Measurements from ENCODE around the gene HPS6. TPM values are rescaled to one million over a fixed set of nuclear protein-coding genes. Genes with fewer than 3 reads are reported as not detected.
"Not testable (repeated sequence)": the region's sequence is repeated elsewhere in the genome, so short reads cannot be mapped to it uniquely, and the experiment has no call there.

HPS6 gene
- total RNA-seq, 1 donor, result 31.5 TPM

- DNase-seq (ENCODE audit: insufficient read length, low spot score, missing footprints), result no peak
- no peak overlapping the region for H2AFZ ChIP-seq (ENCODE audit: low read length)
- H3K4me1 ChIP-seq (ENCODE audit: insufficient read depth, low read length), result no peaks in the 10 kb centered on the region
- TF ChIP-seq, protein P1, sequence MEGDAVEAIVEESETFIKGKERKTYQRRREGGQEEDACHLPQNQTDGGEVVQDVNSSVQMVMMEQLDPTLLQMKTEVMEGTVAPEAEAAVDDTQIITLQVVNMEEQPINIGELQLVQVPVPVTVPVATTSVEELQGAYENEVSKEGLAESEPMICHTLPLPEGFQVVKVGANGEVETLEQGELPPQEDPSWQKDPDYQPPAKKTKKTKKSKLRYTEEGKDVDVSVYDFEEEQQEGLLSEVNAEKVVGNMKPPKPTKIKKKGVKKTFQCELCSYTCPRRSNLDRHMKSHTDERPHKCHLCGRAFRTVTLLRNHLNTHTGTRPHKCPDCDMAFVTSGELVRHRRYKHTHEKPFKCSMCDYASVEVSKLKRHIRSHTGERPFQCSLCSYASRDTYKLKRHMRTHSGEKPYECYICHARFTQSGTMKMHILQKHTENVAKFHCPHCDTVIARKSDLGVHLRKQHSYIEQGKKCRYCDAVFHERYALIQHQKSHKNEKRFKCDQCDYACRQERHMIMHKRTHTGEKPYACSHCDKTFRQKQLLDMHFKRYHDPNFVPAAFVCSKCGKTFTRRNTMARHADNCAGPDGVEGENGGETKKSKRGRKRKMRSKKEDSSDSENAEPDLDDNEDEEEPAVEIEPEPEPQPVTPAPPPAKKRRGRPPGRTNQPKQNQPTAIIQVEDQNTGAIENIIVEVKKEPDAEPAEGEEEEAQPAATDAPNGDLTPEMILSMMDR (IDR thresholded peaks at IDR 0.05; ENCODE audit: extremely low read depth, low read depth, low read length), result no peak
- no peak overlapping the region for H3K27ac ChIP-seq (ENCODE audit: low read depth, low read length)
- no peak overlapping the region for H3K4me3 ChIP-seq (ENCODE audit: insufficient read depth, low read length)
- H3K4me2 ChIP-seq (ENCODE audit: insufficient read depth, low read length), result no peak overlapping the region
- no peaks in the 10 kb centered on the region for H3K9me3 ChIP-seq (ENCODE audit: low read depth, low read length)
- peaks cover 25% of the 10 kb centered on the region for H4K20me1 ChIP-seq (ENCODE audit: insufficient read depth, low read length)
- H3K36me3 ChIP-seq (ENCODE audit: insufficient read depth, low read length), result peaks cover 5% of the 10 kb centered on the region
- peaks cover 23% of the 10 kb centered on the region for H3K79me2 ChIP-seq (ENCODE audit: insufficient read depth, low read length)
- no peaks in the 10 kb centered on the region for H3K27me3 ChIP-seq (ENCODE audit: insufficient read depth, low read length)
Observed at GRCh38 chr10:102038410-102038809, 26.7 kb upstream of the HPS6 start.

- Histone ChIP-seq H3K79me2 (ENCODE audit: insufficient read depth, low read length) (peaks cover 38% of the 10 kb centered on the region), H4K20me1 (ENCODE audit: insufficient read depth, low read length) (peaks cover 42% of the 10 kb centered on the region)
Observed at GRCh38 chr10:102040305-102041050, 24.7 kb upstream of the HPS6 start.

DNA sequence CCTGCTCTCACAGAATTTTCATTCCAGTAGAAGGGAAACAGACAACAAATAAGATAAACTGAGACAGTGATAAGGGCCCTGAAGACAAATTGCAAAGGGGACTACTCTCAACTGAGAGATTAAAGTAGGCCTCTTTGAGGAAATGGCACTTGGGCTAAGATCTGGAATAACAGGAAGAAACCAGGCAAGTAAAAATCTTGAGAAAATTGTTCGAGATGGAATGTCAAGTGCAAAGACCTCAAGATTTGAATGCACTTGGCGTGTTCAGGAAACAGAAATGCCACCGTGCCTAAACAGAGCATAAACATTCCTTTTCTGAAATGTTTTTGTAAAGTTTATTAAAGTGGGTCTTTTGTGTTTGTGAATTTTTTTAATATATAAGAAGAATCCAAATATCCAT is 19.9 kb upstream of the HPS6 start:
- Histone ChIP-seq H4K20me1 (ENCODE audit: insufficient read depth, low read length) (peaks cover 58% of the 10 kb centered on the region), H3K27ac (ENCODE audit: low read depth, low read length) (no peak overlapping the region), H3K4me2 (ENCODE audit: insufficient read depth, low read length) (no peak overlapping the region), H3K4me1 (ENCODE audit: insufficient read depth, low read length) (no peaks in the 10 kb centered on the region), H3K4me3 (ENCODE audit: insufficient read depth, low read length) (no peak overlapping the region), H3K36me3 (ENCODE audit: insufficient read depth, low read length) (no peaks in the 10 kb centered on the region), H3K9me3 (ENCODE audit: low read depth, low read length) (no peaks in the 10 kb centered on the region), H3K27me3 (ENCODE audit: insufficient read depth, low read length) (no peaks in the 10 kb centered on the region), H2AFZ (ENCODE audit: low read length) (no peak overlapping the region), H3K79me2 (ENCODE audit: insufficient read depth, low read length) (peaks cover 70% of the 10 kb centered on the region)
- TF ChIP-seq, protein P1 (IDR thresholded peaks at IDR 0.05; ENCODE audit: extremely low read depth, low read depth, low read length), result no peak
- no peak for DNase-seq (ENCODE audit: insufficient read length, low spot score, missing footprints)

More at GRCh38 chr10:102040305-102041050, 24.7 kb upstream of the HPS6 start:
- H3K4me3 ChIP-seq (ENCODE audit: insufficient read depth, low read length), result no peak overlapping the region
- no peak overlapping the region for H3K27ac ChIP-seq (ENCODE audit: low read depth, low read length)
- DNase-seq (ENCODE audit: insufficient read length, low spot score, missing footprints), result peak; percentile 78
- H3K4me2 ChIP-seq (ENCODE audit: insufficient read depth, low read length), result no peak overlapping the region
- no peaks in the 10 kb centered on the region for H3K9me3 ChIP-seq (ENCODE audit: low read depth, low read length)
- H3K36me3 ChIP-seq (ENCODE audit: insufficient read depth, low read length), result peaks cover 5% of the 10 kb centered on the region
- TF ChIP-seq, protein P1 (IDR thresholded peaks at IDR 0.05; ENCODE audit: extremely low read depth, low read depth, low read length), result no peak
- no peaks in the 10 kb centered on the region for H3K4me1 ChIP-seq (ENCODE audit: insufficient read depth, low read length)
- H2AFZ ChIP-seq (ENCODE audit: low read length), result no peak overlapping the region
- no peaks in the 10 kb centered on the region for H3K27me3 ChIP-seq (ENCODE audit: insufficient read depth, low read length)

DNA sequence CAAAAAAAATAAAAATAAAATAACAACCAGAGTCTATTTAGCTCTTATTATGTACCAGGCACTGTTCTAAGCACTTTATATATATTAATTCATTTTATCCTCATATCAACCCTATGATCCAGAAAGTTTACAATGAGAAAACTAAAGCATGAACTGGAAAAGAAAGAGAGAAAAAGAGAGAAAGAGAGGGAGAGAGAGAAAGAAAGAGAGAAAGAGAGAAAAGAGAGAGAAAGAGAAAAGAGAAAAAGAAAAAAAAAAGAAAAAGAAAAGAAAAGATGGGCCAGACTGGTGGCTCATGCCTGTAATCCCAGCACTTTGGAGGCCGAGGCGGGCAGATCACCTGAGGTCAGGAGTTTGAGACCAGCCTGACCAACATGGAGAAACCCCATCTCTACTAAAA is 19.1 kb upstream of the HPS6 start:
- H3K79me2 ChIP-seq (ENCODE audit: insufficient read depth, low read length), result peaks cover 71% of the 10 kb centered on the region
- no peak overlapping the region for H2AFZ ChIP-seq (ENCODE audit: low read length)
- no peaks in the 10 kb centered on the region for H3K27me3 ChIP-seq (ENCODE audit: insufficient read depth, low read length)
- H4K20me1 ChIP-seq (ENCODE audit: insufficient read depth, low read length), result peaks cover 54% of the 10 kb centered on the region
- H3K4me2 ChIP-seq (ENCODE audit: insufficient read depth, low read length), result no peak overlapping the region
- H3K4me1 ChIP-seq (ENCODE audit: insufficient read depth, low read length), result no peaks in the 10 kb centered on the region
- H3K9me3 ChIP-seq (ENCODE audit: low read depth, low read length), result no peaks in the 10 kb centered on the region
- H3K27ac ChIP-seq (ENCODE audit: low read depth, low read length), result no peak overlapping the region
- no peak for DNase-seq (ENCODE audit: insufficient read length, low spot score, missing footprints)
- TF ChIP-seq, protein P1 (IDR thresholded peaks at IDR 0.05; ENCODE audit: extremely low read depth, low read depth, low read length), result no peak
- H3K4me3 ChIP-seq (ENCODE audit: insufficient read depth, low read length), result no peak overlapping the region
- no peaks in the 10 kb centered on the region for H3K36me3 ChIP-seq (ENCODE audit: insufficient read depth, low read length)

GRCh38 chr10:102054881-102055646 is 10.1 kb upstream of the HPS6 start:
- peaks cover 46% of the 10 kb centered on the region for H3K79me2 ChIP-seq (ENCODE audit: insufficient read depth, low read length)
- not testable (repeated sequence) for H3K36me3 ChIP-seq (ENCODE audit: insufficient read depth, low read length); H4K20me1 ChIP-seq (ENCODE audit: insufficient read depth, low read length); H3K27me3 ChIP-seq (ENCODE audit: insufficient read depth, low read length); H3K9me3 ChIP-seq (ENCODE audit: low read depth, low read length); H3K4me1 ChIP-seq (ENCODE audit: insufficient read depth, low read length)
- H2AFZ ChIP-seq (ENCODE audit: low read length), result peak overlapping the region; percentile 94
- peak; percentile 84 for DNase-seq (ENCODE audit: insufficient read length, low spot score, missing footprints)
- peak overlapping the region; percentile 98 for H3K4me3 ChIP-seq (ENCODE audit: insufficient read depth, low read length)
- peak overlapping the region; percentile 76 for H3K27ac ChIP-seq (ENCODE audit: low read depth, low read length)
- peak overlapping the region; percentile 76 for H3K4me2 ChIP-seq (ENCODE audit: insufficient read depth, low read length)

Data from osteoblast (primary cell).